Measurements from ENCODE around the gene LYPD8.
"Not testable (repeated sequence)": the region's sequence is repeated elsewhere in the genome, so short reads cannot be mapped to it uniquely, and the experiment has no call there.

LYPD8 gene

GRCh38 chr1:248755517-248755916 lies at the start of gene LYPD8:
LYPD8 (minus strand) TSS chr1:248755759; CDS start chr1:248751081, 4,678 bp downstream.
- DNase-seq (ENCODE audit: low read depth) = no peak

GRCh38 chr1:248804771-248805681 lies 49.5 kb upstream of the LYPD8 start:
- no peak for DNase-seq (ENCODE audit: low read depth)

GRCh38 chr1:248803501-248803900 lies 47.9 kb upstream of the LYPD8 start:
- not testable (repeated sequence) for DNase-seq (ENCODE audit: low read depth)

DNA sequence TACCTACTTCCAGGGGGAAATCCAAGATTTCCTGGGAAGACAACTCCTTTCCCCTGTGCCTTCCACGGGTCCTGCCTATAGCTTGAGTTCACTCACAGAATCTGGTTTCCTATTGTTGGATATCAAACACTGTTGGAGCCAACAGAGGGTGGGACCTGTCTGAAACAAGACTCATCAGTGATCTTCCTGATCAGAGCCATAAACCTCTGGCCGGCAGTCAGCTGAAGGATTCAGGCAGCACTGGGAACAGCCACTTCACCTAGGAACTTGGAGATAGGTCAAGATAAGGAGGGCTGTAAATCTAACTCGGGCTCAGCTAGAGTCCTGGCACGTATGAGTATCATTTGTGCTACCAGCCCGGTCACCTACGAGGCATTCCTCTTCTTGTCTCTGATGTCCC lies 46.9 kb upstream of the LYPD8 start:
- DNase-seq (ENCODE audit: low read depth) = no peak

GRCh38 chr1:248800459-248800858 lies 44.9 kb upstream of the LYPD8 start:
- no peak for DNase-seq (ENCODE audit: low read depth)

DNA sequence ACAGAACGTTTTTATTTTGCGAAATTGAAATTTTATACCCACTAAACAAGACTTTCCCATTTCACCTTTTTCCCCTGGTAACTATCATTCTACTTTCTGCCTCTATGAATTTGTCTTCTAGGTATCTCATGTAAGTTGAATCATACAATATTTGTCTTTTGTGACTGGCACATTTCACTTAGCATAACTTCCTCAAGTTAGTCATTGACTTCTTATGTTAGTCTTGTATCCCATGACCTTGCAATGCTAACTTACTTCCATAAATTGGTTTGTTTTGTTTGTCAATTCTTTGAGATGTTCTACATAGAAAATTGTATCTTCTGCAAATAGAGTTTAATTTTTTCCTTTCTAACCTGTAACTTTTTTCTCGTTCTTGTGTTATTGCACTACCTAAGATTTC lies 43.2 kb upstream of the LYPD8 start:
- DNase-seq (ENCODE audit: low read depth) = no peak

DNA sequence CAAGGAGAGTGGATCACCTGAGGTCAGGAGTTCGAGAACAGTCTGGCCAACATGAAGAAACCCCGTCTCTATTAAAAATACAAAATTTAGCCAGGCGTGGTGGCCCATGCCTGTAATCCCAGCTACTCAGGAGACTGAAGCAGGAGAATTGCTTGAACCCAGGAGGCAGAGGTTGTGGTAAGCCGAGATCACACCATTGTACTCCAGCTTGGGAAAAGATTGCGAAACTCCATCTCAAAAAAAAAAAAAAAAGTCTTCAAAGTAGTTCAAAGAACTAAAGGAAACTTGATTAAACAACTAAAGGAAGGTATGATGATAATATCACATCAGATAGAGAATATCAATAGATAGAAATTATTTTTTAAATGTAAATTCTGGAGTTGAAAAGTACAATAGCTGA lies 39.1 kb upstream of the LYPD8 start:
- not testable (repeated sequence) for DNase-seq (ENCODE audit: low read depth)

- DNase-seq (ENCODE audit: low read depth) = no peak
Observed at GRCh38 chr1:248793592-248793991, 38.0 kb upstream of the LYPD8 start.

GRCh38 chr1:248792342-248792741 lies 36.8 kb upstream of the LYPD8 start:
- no peak for DNase-seq (ENCODE audit: low read depth)

GRCh38 chr1:248791010-248791409 lies 35.5 kb upstream of the LYPD8 start:
- DNase-seq (ENCODE audit: low read depth) = no peak

GRCh38 chr1:248790456-248790855 lies 34.9 kb upstream of the LYPD8 start:
- no peak for DNase-seq (ENCODE audit: low read depth)

DNA sequence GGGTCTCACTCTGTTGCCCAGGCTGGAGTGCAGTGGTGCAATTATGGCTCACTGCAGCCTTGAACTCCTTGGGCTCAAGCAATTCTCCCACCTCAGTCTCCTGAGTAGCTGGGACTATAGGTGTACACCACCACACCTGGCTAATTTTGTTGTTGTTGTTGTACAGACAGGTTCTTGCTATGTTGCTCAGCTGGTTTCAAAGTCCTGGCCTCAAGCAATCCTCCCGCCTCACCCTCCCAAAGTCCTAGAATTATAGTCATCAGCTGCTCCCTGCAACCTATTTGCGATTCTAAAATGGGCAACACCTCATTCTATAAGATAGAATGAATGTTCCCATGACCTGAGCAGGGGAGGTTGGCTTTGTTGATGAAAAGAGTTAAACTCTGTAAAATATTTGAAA lies 33.8 kb upstream of the LYPD8 start:
- DNase-seq (ENCODE audit: low read depth) = not testable (repeated sequence)

DNA sequence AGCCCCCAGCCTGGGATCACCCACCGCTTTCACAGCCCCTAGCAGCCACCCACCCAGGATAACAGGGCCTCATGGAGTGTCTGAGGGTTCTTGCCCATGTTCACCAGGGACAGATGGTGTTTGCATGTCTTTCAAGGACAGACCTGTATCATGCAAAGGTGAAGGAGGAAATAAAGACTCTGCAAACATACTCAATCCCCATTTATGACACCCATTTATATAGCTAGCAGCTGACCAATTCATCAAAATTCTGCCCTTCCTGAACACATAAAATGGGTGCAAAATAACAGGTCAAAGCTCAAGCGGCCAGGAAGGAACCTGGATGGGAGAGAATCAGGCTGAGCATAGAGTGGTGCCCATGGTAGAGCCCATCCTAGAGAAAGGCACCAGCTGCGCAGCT lies 32.8 kb upstream of the LYPD8 start:
- DNase-seq (ENCODE audit: low read depth) = no peak

- no peak for DNase-seq (ENCODE audit: low read depth)
Observed at GRCh38 chr1:248787430-248787829, 31.9 kb upstream of the LYPD8 start.

GRCh38 chr1:248786156-248786555 lies 30.6 kb upstream of the LYPD8 start:
- DNase-seq (ENCODE audit: low read depth) = no peak

DNA sequence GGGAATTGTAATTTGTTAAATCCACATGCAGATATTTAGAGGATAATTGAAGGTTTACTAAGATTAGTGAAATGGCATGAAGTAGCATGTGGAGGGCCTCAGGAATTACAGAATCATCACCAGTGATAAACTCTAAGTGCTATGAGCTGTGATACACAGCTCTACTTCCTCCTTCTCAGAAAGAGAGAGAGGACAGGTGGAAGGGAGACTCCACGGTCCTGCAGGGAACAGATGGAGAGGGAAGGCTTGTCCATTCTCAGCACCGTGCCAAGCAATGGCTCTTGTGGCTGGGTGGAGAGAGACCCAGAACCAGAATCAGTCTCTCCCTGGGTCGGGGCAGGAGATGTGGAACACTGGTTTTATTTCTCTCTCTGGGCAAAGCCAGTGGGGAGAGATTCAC lies 27.8 kb upstream of the LYPD8 start:
- DNase-seq (ENCODE audit: low read depth) = no peak

DNA sequence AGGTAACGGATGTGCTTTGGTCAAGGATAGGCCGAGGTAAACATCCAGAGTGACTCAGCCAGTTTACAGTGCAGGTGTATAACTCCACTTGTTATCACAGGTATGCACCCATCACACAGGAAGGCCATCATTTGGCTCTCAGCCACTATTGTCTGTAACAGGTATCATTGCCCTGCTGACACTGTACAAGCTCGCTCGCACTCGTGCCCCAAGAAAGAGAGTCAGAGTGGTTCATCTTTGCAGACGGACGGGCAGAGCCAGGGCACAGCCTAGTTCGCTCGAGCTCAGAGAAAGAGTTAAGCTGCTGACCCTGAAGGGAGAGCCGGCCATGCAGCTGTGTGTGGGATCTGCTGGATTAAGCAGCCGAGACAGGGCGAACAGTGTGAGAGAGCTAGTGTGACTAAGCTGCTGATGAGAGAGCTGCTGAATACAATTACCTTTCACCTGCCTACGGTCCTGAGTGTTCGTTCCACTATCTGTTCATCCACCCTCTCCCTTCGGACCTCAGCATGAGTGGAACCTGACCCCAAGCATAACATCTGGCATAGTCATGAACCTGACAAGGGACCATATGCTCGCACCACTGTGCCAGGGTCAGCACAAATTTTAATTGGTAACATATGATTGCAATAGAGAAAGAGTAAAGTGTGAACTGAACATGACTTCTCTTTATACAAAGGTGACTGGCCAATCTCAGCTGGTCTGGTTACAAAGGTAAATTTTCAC lies 27.0 kb upstream of the LYPD8 start:
- DNase-seq (ENCODE audit: low read depth) = no peak

- no peak for DNase-seq (ENCODE audit: low read depth)
Observed at GRCh38 chr1:248779350-248779749, 23.8 kb upstream of the LYPD8 start.

DNA sequence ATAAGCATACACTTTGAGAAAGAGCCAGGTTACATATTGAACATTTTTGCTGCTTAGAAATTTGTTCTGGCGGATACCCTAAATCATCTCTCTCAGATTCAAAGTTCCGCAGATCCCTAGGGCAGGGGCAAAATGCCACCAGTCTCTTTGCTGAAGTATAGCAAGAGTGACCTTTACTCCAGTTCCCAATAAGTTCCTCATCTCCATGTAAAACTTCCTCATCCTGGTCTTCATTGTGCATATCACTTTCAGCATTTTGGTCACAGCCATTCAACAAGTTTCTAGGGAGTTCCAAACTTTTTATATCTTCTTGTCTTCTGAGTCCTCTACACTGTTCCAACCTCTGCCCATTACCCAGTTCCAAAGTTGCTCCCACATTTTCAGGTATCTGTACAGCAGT lies 23.3 kb upstream of the LYPD8 start:
- no peak for DNase-seq (ENCODE audit: low read depth)

GRCh38 chr1:248776991-248777390 lies 21.4 kb upstream of the LYPD8 start:
- DNase-seq (ENCODE audit: low read depth) = no peak

- DNase-seq (ENCODE audit: low read depth) = no peak
Observed at GRCh38 chr1:248775441-248775840, 19.9 kb upstream of the LYPD8 start.

DNA sequence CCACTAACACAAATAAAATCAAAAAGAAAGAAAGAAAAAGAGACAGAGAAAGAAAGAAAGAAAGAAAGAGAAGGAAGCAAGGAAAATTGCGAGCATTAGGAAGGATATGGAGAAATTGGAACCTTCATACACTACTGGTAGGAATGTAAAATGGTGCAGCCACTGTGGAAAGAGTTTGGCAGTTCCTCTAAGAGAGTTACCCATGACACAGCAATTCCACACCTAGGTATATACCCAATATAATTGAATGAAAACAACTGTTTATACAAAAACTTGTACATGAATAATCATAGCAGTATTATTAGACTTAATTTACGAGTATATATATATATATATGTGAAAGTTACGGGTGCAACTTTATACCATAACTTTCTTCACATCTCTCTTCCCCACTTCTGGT lies 4.1 kb upstream of the LYPD8 start:
- no peak for DNase-seq (ENCODE audit: low read depth)

GRCh38 chr1:248758352-248758751 lies 2.8 kb upstream of the LYPD8 start:
- no peak for DNase-seq (ENCODE audit: low read depth)

All from activated gamma-delta T cell treated with anti-CD3 and anti-CD28 coated beads, Interleukin-2, amount 50 U/mL, for 16 hours (primary cell).